Measurements from ENCODE around the gene CAMSAP2. TPM values are rescaled to one million over a fixed set of nuclear protein-coding genes. Genes with fewer than 3 reads are reported as not detected.

Gene CAMSAP2
- total RNA-seq, 1 experiment from 2014 or later: 30.3 TPM

- CTCF ChIA-PET: no interaction called here
- TF ChIP-seq CTCF (IDR thresholded peaks at IDR 0.05; ENCODE audit: unreplicated experiment): no peak
- BruUV-seq (replicated peaks): no TSS peak
- no peaks in the 10 kb centered on the region for H3K4me1 Mint-ChIP-seq (ENCODE audit: low read depth, unreplicated experiment)
- intact Hi-C loops (cut with micrococcal nuclease; ENCODE audit: unreplicated experiment): no loop called here
- no peaks in the 10 kb centered on the region for H3K27me3 Mint-ChIP-seq (ENCODE audit: unreplicated experiment)
- no peak overlapping the region for H3K27ac Mint-ChIP-seq (ENCODE audit: unreplicated experiment)
- peaks cover 5% of the 10 kb centered on the region for H3K36me3 Mint-ChIP-seq (ENCODE audit: insufficient read depth, unreplicated experiment)
- no peak for DNase-seq
- no peaks in the 10 kb centered on the region for H3K9me3 Mint-ChIP-seq (ENCODE audit: low read depth, unreplicated experiment)
- H3K4me3 Mint-ChIP-seq (ENCODE audit: low read depth, unreplicated experiment): no peak overlapping the region
Measured at GRCh38 chr1:200866521-200866920, 127.8 kb downstream of the CAMSAP2 start.

GRCh38 chr1:200867018-200867811 lies 128.5 kb downstream of the CAMSAP2 start:
- no peaks in the 10 kb centered on the region for H3K27me3 Mint-ChIP-seq (ENCODE audit: unreplicated experiment)
- no peak for DNase-seq
- no peaks in the 10 kb centered on the region for H3K4me1 Mint-ChIP-seq (ENCODE audit: low read depth, unreplicated experiment)
- TF ChIP-seq CTCF (IDR thresholded peaks at IDR 0.05; ENCODE audit: unreplicated experiment): no peak
- CTCF ChIA-PET: no interaction called here
- H3K36me3 Mint-ChIP-seq (ENCODE audit: insufficient read depth, unreplicated experiment): peaks cover 5% of the 10 kb centered on the region
- no TSS peak for BruUV-seq (replicated peaks)
- no peak overlapping the region for H3K4me3 Mint-ChIP-seq (ENCODE audit: low read depth, unreplicated experiment)
- no peak overlapping the region for H3K27ac Mint-ChIP-seq (ENCODE audit: unreplicated experiment)
- H3K9me3 Mint-ChIP-seq (ENCODE audit: low read depth, unreplicated experiment): no peaks in the 10 kb centered on the region
- intact Hi-C loops (cut with micrococcal nuclease; ENCODE audit: unreplicated experiment): no loop called here

- no peak overlapping the region for H3K4me3 Mint-ChIP-seq (ENCODE audit: low read depth, unreplicated experiment)
- CTCF ChIA-PET: no interaction called here
- no peak overlapping the region for H3K27ac Mint-ChIP-seq (ENCODE audit: unreplicated experiment)
- H3K36me3 Mint-ChIP-seq (ENCODE audit: insufficient read depth, unreplicated experiment): peaks cover 5% of the 10 kb centered on the region
- BruUV-seq (replicated peaks): no TSS peak
- DNase-seq: no peak
- H3K9me3 Mint-ChIP-seq (ENCODE audit: low read depth, unreplicated experiment): no peaks in the 10 kb centered on the region
- TF ChIP-seq CTCF (IDR thresholded peaks at IDR 0.05; ENCODE audit: unreplicated experiment): no peak
- no peaks in the 10 kb centered on the region for H3K27me3 Mint-ChIP-seq (ENCODE audit: unreplicated experiment)
- no peaks in the 10 kb centered on the region for H3K4me1 Mint-ChIP-seq (ENCODE audit: low read depth, unreplicated experiment)
- intact Hi-C loops (cut with micrococcal nuclease; ENCODE audit: unreplicated experiment): no loop called here
Measured at GRCh38 chr1:200869376-200869752, 130.7 kb downstream of the CAMSAP2 start.

GRCh38 chr1:200869753-200870391 lies 131.2 kb downstream of the CAMSAP2 start:
- no peak overlapping the region for H3K27ac Mint-ChIP-seq (ENCODE audit: unreplicated experiment)
- CTCF ChIA-PET: no interaction called here
- DNase-seq: no peak
- no TSS peak for BruUV-seq (replicated peaks)
- intact Hi-C loops (cut with micrococcal nuclease; ENCODE audit: unreplicated experiment): no loop called here
- no peaks in the 10 kb centered on the region for H3K4me1 Mint-ChIP-seq (ENCODE audit: low read depth, unreplicated experiment)
- H3K27me3 Mint-ChIP-seq (ENCODE audit: unreplicated experiment): peaks cover under 1% of the 10 kb centered on the region
- peaks cover 5% of the 10 kb centered on the region for H3K36me3 Mint-ChIP-seq (ENCODE audit: insufficient read depth, unreplicated experiment)
- TF ChIP-seq CTCF (IDR thresholded peaks at IDR 0.05; ENCODE audit: unreplicated experiment): no peak
- H3K4me3 Mint-ChIP-seq (ENCODE audit: low read depth, unreplicated experiment): no peak overlapping the region
- H3K9me3 Mint-ChIP-seq (ENCODE audit: low read depth, unreplicated experiment): no peaks in the 10 kb centered on the region

Measured in Calu3 (cell line).